GM19397 (cell line): ENCODE measurements around the gene MSTO1.
"Not testable (repeated sequence)": the region's sequence is repeated elsewhere in the genome, so short reads cannot be mapped to it uniquely, and the experiment has no call there.

Experiments
- ATAC-seq: cut with Tn5 transposase; IDR thresholded peaks from one replicate; pipeline ENCODE4 v1.9.1; 2021; ENCODE audit warnings: mild to moderate bottlenecking, moderate library complexity; ENCODE audit not compliant: unreplicated experiment

Gene MSTO1

DNA sequence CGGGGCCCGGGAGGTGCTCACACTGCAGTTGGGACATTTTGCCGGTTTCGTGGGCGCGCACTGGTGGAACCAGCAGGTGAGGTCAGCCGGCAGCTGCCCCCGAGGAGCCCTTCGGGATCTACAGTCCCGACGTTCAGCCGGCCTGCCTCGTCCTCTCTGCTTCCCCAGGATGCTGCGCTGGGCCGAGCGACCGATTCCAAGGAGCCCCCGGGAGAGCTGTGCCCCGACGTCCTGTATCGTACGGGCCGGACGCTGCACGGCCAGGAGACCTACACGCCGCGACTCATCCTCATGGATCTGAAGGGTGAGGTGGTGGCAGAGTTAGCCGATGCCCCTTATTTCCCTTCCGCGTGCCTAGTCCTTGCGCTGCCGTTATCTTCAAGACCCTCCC, 234 bp downstream of the MSTO1 start:
- ATAC-seq = not testable (repeated sequence)

GRCh38 chr1:155613226-155613625, 3.2 kb downstream of the MSTO1 start:
- not testable (repeated sequence) for ATAC-seq

GRCh38 chr1:155622191-155622590, 12.2 kb downstream of the MSTO1 start:
- ATAC-seq = no peak

DNA sequence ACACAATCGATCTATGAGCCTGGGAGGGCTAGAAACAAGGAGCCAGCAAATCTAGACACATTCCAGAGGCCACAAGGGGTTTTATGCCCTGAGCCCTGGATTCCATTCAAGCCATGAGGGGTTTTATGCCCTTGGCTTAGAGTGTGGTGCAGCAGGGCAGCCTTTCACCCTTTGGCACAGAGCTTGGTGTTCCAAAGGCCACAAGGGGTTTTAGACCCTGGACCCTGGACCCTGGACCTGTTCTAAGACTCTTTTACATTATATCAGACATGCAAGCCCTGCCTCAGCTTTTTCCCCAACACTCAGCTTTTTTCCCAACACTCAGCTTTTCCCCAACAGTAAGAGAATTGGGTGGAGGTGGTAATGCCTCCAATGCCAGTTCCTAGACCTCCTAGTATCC, 13.3 kb downstream of the MSTO1 start:
- no peak for ATAC-seq

GRCh38 chr1:155626428-155626827, 16.4 kb downstream of the MSTO1 start:
- not testable (repeated sequence) for ATAC-seq

DNA sequence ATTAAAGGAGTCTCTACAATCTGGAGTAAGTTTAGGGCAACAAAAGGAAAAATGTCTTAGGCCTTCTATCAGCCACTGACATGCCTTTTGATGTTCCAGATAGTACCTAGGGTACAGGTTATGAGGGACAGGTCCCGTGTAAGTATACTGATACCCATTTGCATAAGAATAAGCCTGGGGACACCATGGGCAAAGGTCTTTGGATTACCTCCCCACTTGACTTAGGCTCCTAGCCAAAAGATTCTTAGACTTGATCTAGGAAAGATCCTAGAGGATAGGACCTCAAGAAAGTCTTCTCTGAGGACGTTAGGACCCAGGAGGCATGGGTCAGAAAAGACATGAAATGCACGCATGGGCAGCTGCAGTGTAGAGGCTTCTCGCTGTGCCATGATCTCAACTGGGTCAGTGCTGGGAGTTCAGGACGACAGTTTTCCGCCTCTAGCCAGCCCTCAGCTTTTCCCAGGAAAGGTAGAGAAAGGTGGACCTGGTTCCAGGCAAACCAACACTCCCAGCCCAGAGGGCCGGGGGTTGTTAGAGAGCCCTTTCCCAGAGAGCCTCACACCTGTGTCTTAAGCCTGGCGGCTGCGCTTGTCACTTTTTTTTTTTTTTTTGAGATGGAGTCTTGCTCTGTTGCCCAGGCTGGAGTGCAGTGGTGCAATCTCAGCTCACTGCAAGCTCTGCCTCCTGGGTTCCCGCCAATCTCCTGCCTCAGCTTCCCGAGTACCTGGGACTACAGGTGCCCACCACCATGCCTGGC, 26.6 kb downstream of the MSTO1 start:
- no peak for ATAC-seq

DNA sequence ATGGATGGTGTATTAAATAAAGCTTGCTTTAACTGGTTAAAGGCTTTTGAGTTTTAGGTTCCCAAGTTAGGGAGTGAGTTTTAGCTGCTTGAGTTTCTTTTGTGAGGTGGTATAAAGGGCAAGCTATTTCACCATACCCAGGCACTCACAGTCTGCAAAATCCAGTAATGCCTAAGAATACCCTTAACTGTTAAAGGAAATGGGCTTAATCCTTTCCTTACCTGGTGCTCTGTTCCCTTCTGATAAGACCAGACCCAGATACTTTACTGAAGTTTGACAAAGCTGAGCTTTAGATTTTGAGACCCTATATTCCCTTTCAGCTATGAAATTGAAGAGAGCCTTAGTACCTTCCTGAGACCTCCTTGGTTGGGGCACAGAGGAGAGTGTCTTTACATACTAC, 30.3 kb downstream of the MSTO1 start:
- no peak for ATAC-seq

- ATAC-seq = not testable (repeated sequence)
Observed at GRCh38 chr1:155642559-155643180, 32.7 kb downstream of the MSTO1 start.

DNA sequence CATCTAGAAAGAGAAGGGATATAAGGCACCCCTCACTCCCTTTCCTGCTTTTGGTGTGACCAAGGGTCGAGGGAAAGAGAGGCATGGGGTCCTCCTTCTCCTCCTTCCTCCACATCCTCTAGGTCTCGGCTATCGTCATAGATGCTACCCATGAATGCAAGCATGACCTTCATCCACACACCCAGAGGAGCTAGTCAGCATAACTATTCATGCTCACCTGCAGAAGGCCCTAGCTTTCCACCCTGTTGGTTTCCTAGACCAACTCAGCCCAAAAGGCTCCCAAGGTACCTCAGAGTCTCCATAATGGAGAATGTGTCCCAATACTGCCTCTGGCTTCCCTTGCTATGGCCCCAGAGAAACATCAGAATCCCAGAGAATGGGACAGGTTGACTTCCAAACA, 33.2 kb downstream of the MSTO1 start:
- ATAC-seq = no peak

DNA sequence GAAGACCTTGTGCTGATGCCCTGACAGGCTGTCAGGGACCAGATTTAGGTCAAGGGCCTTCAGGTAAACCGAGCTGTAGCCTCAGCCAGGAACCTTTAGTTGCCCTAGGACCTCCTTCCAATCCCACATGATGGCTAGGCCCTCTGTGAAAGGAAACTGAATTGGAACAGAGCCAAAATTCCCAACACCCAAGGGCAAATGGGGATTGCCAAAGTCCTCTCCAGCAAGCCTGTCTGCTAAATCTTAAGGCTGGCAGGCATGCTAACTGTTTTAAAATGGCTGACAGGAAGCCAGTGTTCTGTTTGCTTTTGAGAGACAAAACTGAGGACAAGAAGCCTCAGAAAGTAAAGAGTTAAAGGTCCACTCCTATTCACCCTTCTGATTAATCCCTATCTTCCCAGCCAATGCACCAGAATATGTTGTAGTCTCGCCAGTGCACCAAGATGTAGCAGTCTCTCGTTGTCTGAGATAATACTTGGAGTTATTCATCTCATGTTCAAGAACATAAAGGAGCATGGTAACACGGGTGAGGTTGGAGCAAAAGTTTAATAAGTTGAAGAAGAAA, 35.1 kb downstream of the MSTO1 start:
- ATAC-seq = no peak

DNA sequence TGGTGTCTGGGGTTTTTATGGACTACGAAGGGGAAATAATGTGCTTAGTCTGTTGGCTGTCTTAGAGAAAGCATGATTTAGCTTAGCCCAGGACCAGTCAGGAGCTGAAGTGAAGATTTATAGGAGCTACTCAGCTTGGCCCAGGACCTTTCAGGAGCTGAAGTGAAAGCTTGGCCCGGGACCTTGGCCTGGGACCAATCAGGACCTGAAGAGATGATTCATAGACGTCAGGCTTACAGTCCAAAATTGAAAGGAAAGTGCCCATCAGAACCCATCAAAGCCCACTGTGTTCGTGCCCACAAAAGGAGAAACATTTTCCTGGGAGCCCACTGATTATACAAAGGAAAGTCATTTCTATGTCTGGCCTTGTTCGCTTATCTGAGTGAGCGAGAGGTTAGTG, 35.6 kb downstream of the MSTO1 start:
- ATAC-seq = no peak

DNA sequence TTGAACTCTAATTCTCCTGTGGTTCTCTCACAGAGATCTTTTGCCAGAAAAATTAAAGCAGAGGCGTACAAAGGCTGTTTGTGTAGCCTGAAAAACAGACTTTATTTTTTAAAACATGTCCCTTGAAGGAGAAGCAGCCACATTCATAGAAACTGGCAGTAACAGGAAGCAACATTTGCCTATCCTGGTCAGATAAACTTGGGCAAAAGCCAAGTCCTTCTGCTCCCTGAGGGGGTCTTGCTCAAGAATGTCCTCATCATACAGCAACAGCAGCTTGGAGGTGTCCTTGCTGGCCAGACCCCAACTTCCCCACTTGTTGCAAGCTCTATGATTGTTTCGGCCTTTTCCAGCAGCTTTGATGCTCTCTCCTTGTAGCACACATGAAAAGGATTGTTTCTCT, 36.3 kb downstream of the MSTO1 start:
- ATAC-seq = no peak

DNA sequence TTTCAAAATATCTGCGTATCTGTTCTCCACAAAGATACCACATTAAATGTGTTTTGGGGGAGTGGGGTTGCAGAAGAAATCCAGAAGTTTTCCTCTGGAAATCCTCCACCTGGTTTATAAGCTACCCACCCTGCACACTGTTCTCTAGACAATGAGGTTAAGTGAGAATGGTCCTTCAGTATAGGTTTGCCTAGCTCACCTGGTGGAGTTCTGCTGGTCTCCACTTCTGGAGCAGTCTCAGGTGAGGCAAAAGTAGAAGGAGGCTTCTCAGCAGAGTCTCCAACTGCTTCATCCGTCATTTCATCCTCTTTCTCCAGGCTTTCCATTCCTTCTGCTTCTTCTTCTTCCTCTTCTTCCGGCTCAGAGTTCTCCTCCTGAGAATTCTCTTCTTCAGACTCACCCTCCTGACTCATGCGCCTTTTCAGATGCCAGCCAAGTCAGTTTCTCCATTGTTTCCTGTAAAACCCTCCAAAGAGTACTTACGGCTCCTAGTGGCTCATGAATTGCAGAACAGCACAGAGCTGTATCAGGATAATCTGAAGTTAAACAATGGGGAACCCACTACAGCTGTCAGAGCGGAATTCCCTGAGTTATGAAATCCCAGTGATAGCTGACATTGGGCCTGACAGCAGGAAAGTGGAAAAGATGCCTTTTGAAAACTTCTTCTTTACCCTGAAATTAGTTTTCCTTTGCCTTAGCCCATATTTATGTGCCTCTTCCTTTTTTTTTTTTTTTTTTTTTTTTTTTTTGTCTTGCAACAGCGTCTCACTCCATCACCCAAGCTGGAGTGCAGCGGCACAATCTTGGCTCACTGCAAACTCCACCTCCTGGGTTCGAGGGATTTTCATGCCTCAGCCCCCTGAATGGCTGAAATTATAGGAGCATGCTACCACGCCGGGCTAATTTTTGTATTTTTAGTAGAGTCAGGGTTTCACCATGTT, 38.5 kb downstream of the MSTO1 start:
- no peak for ATAC-seq

- ATAC-seq = no peak
Observed at GRCh38 chr1:155649676-155650075, 39.7 kb downstream of the MSTO1 start.

- ATAC-seq = no peak
Observed at GRCh38 chr1:155650231-155650757, 40.3 kb downstream of the MSTO1 start.

DNA sequence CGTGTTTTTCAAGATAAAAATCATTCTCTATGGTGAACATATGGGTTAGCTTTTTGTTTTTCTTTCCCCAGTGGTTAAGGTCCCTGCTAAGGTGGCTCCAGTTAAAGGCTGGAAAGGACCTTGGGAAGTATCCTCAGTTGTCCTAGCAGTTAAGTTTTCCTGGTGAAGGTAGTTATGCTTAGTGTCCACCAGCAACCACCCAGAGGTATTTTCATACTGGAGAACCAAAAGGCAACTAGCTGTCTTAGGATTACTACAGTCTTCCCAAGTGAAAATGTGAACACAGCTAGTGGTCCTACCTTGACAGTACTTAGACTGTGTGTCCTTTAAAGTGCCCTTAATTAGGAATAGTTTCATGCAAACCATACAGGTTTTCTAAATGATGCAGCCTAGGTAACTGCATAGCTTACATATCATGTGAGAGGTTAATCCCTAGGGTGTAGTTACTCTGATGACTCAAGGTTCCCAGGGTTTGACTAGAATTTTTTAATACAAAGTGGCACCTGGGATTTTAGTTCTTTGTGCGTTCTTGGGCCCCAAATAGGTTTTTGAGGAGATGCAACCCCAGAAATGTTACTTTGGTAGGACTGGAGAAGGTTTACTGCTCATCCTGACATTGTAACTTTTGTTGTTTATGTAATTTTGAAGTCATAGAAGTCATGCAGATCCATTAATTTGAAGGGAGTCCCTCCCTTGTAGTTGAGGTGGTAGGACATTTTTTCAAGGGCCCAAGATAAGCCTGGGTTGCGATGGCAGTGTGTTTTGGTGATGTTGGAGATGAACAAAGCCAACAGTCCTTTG, 42.0 kb downstream of the MSTO1 start:
- no peak for ATAC-seq

GRCh38 chr1:155652951-155653350, 42.9 kb downstream of the MSTO1 start:
- no peak for ATAC-seq

DNA sequence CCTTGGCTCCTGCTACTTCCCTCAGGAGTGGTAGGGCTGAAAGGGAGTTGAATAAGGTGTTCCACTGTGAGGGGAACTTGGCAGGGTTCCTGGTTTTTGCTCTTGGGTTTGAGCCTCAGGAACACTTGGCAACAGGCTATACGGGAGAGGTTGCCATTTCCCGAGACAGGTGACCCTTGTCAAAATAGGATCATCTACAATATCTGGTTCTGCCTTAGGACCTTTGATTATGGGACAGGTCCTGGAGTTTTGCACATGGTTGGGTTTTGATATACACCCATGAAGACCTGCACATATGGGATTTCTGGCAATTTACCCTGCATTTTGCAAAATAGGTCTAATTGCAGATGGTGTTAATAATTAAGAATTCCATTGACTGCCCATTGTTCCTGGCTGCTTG, 47.4 kb downstream of the MSTO1 start:
- no peak for ATAC-seq

DNA sequence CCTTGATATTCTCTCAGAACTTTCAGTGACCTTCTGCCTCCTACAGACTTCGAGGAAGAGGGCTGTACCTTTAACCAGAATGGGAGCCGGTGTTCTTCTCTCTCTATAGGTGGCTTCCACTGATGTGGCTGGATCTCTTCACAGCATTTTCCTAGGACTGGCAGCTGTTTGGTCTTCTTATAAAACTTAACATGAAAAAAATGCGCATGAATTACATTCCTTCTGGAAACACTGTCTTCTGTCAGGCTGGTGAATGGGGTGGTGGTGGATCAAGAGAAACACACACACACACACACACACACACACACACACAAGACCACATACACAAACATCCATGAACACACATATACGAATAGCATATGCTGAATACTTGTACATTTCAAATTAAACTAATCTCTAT, 51.2 kb downstream of the MSTO1 start:
- ATAC-seq = not testable (repeated sequence)
